IMR-90 (cell line): ENCODE results near the gene RAB3C. TPM values are rescaled to one million over a fixed set of nuclear protein-coding genes. Genes with fewer than 3 reads are reported as not detected.

Experiments used
- ATAC-seq: fragments of 200-7000 bp; cut with Tn5 transposase; 2 replicates; pipeline ENCODE4 v1.9.1; 2020; ENCODE audit warnings: low read depth, mild to moderate bottlenecking, moderate library complexity
- BruUV-seq: library from RNA; stranded (reverse); fragments of 400-500 nt; replicated peaks from 2 replicates; lab custom pipeline; 2021; lab: Mats Ljungman, UMichigan
- CTCF ChIA-PET: fragments of 300-600 bp; formaldehyde crosslinking; extraction: SDS; loops from one replicate; lab custom pipeline; 2021; ENCODE audit warnings: antibody characterized with exemption; lab: Yijun Ruan, JAX
- POLR2A ChIA-PET: fragments of 300-600 bp; sonication (Branson Sonifier 250); formaldehyde crosslinking; loops from one replicate; lab custom pipeline; 2022; ENCODE audit warnings: antibody characterized with exemption; ENCODE audit not compliant: unreplicated experiment; lab: Charles Lee
- DNase-seq: peaks from one replicate; pipeline ENCODE4 v3.0.0; 2013
- H2AFZ ChIP-seq: replicated peaks from 2 replicates; pipeline ENCODE3; 2013; ENCODE audit warnings: low read length, mild to moderate bottlenecking; ENCODE audit not compliant: poor library complexity
- H2AK5ac ChIP-seq: 2 replicates; pipeline ENCODE4 v1.6.1; 2013; ENCODE audit warnings: low read depth, low read length, inconsistent platforms
- H2AK9ac ChIP-seq: replicated peaks from 2 replicates; pipeline ENCODE3; 2013; ENCODE audit warnings: mild to moderate bottlenecking, low read depth, low read length, moderate library complexity; ENCODE audit not compliant: poor library complexity
- H2BK120ac ChIP-seq: 2 replicates; pipeline ENCODE4 v1.6.1; 2013; ENCODE audit warnings: low read depth, low read length, inconsistent platforms
- H2BK15ac ChIP-seq: 3 replicates; pipeline ENCODE4 v1.6.1; 2013; ENCODE audit warnings: low read depth, low read length, inconsistent platforms
- H2BK20ac ChIP-seq: 2 replicates; pipeline ENCODE4 v1.6.1; 2013; ENCODE audit warnings: low read depth, mild to moderate bottlenecking, inconsistent platforms, low read length, moderate library complexity
- H2BK5ac ChIP-seq: 2 replicates; pipeline ENCODE4 v1.6.1; 2013; ENCODE audit warnings: mild to moderate bottlenecking, low read depth, low read length, inconsistent platforms; ENCODE audit not compliant: poor library complexity, severe bottlenecking
- H3K14ac ChIP-seq: replicated peaks from 2 replicates; pipeline ENCODE4 v1.6.1; 2013; ENCODE audit warnings: low read depth, low read length, inconsistent platforms
- H3K18ac ChIP-seq: 2 replicates; pipeline ENCODE4 v1.6.1; 2013; ENCODE audit warnings: low read depth, low read length, control low read depth
- H3K23ac ChIP-seq: 2 replicates; pipeline ENCODE4 v1.6.1; 2013; ENCODE audit warnings: low read depth, low read length, inconsistent platforms
- H3K27ac ChIP-seq: 2 replicates; pipeline ENCODE4 v1.5.1; 2013; ENCODE audit warnings: mild to moderate bottlenecking, control low read depth, low read length; ENCODE audit not compliant: insufficient read depth
- H3K27me3 ChIP-seq: 2 replicates; pipeline ENCODE4 v1.6.1; 2013; ENCODE audit warnings: low read length; ENCODE audit not compliant: control insufficient read depth, insufficient read depth
- H3K36me3 ChIP-seq: 2 replicates; pipeline ENCODE4 v1.6.1; 2013; ENCODE audit warnings: low read length, mixed read lengths; ENCODE audit not compliant: control insufficient read depth, insufficient read depth
- H3K4ac ChIP-seq: 2 replicates; pipeline ENCODE4 v1.6.1; 2013; ENCODE audit warnings: low read depth, low read length, inconsistent platforms
- H3K4me1 ChIP-seq: 2 replicates; pipeline ENCODE4 v1.6.1; 2013; ENCODE audit warnings: low read length, mixed read lengths; ENCODE audit not compliant: control insufficient read depth, insufficient read depth
- H3K4me2 ChIP-seq: 2 replicates; pipeline ENCODE4 v1.6.1; 2013; ENCODE audit warnings: low read depth, mild to moderate bottlenecking, control low read depth, low read length, moderate library complexity
- H3K4me3 ChIP-seq: 2 replicates; pipeline ENCODE4 v1.5.1; 2013; ENCODE audit warnings: low read depth, mild to moderate bottlenecking, control low read depth, low read length, moderate library complexity; ENCODE audit not compliant: insufficient read depth
- H3K56ac ChIP-seq: 2 replicates; pipeline ENCODE4 v1.6.1; 2013; ENCODE audit warnings: low read length, inconsistent platforms; ENCODE audit not compliant: insufficient read depth; ENCODE audit errors: extremely low read depth
- H3K79me1 ChIP-seq, 2 experiments: 2 replicates each; pipeline ENCODE4 v1.6.1; 2013; ENCODE audit warnings: low read length in 2 of 2, inconsistent platforms in 1 of 2, low read depth in 1 of 2
- H3K9ac ChIP-seq: 2 replicates; pipeline ENCODE4 v1.6.1; 2013; ENCODE audit warnings: low read depth, low read length, control low read depth
- H3K9me1 ChIP-seq: 2 replicates; pipeline ENCODE4 v1.6.1; 2013; ENCODE audit warnings: low read length, inconsistent platforms; ENCODE audit not compliant: insufficient read depth
- H3K9me3 ChIP-seq: 2 replicates; pipeline ENCODE4 v1.6.1; 2013; ENCODE audit warnings: low read length; ENCODE audit not compliant: control insufficient read depth, insufficient read depth
- H4K20me1 ChIP-seq: 2 replicates; pipeline ENCODE4 v1.6.1; 2013; ENCODE audit warnings: low read length, inconsistent platforms; ENCODE audit not compliant: insufficient read depth
- H4K5ac ChIP-seq: 2 replicates; pipeline ENCODE4 v1.6.1; 2013; ENCODE audit warnings: mild to moderate bottlenecking, low read depth, low read length, control low read depth
- H4K8ac ChIP-seq, 2 experiments: 2 replicates each; pipeline ENCODE4 v1.6.1; 2013; ENCODE audit warnings: low read depth in 2 of 2, low read length in 2 of 2, control low read depth in 1 of 2, inconsistent platforms in 1 of 2
- H4K91ac ChIP-seq: 2 replicates; pipeline ENCODE4 v1.6.1; 2013; ENCODE audit warnings: low read depth, low read length, inconsistent platforms; ENCODE audit not compliant: insufficient read depth
- BHLHE40 ChIP-seq: fragments of 150-350 bp; IDR thresholded peaks from 2 replicates; pipeline ENCODE4 v1.6.1; 2016; ENCODE audit warnings: mild to moderate bottlenecking, low read depth, low read length
- CEBPB ChIP-seq: IDR thresholded peaks from 2 replicates; pipeline ENCODE4 v1.6.1; 2012; ENCODE audit warnings: low read depth, low read length, improper control_type of control experiment
- CTCF ChIP-seq: conservative IDR thresholded peaks from 2 replicates; pipeline ENCODE4 v1.5.1; 2012; ENCODE audit warnings: mild to moderate bottlenecking, low read depth, low read length, improper control_type of control experiment
- ELK1 ChIP-seq: fragments of 150-350 bp; IDR thresholded peaks from 2 replicates; pipeline ENCODE4 v1.6.1; 2016; ENCODE audit warnings: low read depth, mild to moderate bottlenecking, low read length, moderate library complexity, borderline replicate concordance
- FOS ChIP-seq: fragments of 150-350 bp; IDR thresholded peaks from 2 replicates; pipeline ENCODE4 v1.6.1; 2016; ENCODE audit warnings: low read depth, low read length
- MAFK ChIP-seq: IDR thresholded peaks from 2 replicates; pipeline ENCODE4 v1.6.1; 2012; ENCODE audit warnings: low read depth, low read length, improper control_type of control experiment
- MXI1 ChIP-seq: IDR thresholded peaks from 2 replicates; pipeline ENCODE4 v1.6.1; 2012; ENCODE audit warnings: low read depth, mild to moderate bottlenecking, low read length, moderate library complexity, borderline replicate concordance
- NFE2L2 ChIP-seq: fragments of 150-350 bp; IDR thresholded peaks from 2 replicates; pipeline ENCODE4 v1.6.1; 2016; ENCODE audit warnings: low read depth, mild to moderate bottlenecking, low read length
- POLR2A ChIP-seq: IDR thresholded peaks from 2 replicates; pipeline ENCODE4 v1.6.1; 2012; ENCODE audit warnings: mild to moderate bottlenecking, low read depth, low read length
- RAD21 ChIP-seq: IDR thresholded peaks from 2 replicates; pipeline ENCODE4 v1.6.1; 2012; ENCODE audit warnings: low read length, improper control_type of control experiment
- RFX5 ChIP-seq: IDR thresholded peaks from 2 replicates; pipeline ENCODE4 v1.8.0; 2012; ENCODE audit warnings: low read depth, mild to moderate bottlenecking, low read length, moderate library complexity
- SMC3 ChIP-seq: fragments of 150-350 bp; IDR thresholded peaks from 2 replicates; pipeline ENCODE4 v1.6.1; 2016; ENCODE audit warnings: low read depth, mild to moderate bottlenecking, antibody characterized with exemption, low read length, moderate library complexity
- USF2 ChIP-seq: fragments of 150-350 bp; IDR thresholded peaks from 2 replicates; pipeline ENCODE4 v1.6.1; 2017; ENCODE audit warnings: mild to moderate bottlenecking, antibody characterized with exemption, low read length, low read depth
- WGBS, 2 experiments: methylation state at CpG; one replicate each; pipeline versions ENCODE4 v1.1.5 to v1.1.7; 2013; ENCODE audit warnings: missing lambda C conversion rate in 2 of 2; ENCODE audit not compliant: insufficient read length in 1 of 2; ENCODE audit errors: extremely low coverage in 2 of 2; 5-methylcytosine and 5-hydroxymethylcytosine counted together
- dilution Hi-C: fragments of 300-500 bp; cut with HindIII; formaldehyde crosslinking; loops from one replicate; pipeline ENCODE4 v1.14.3; 2018; ENCODE audit warnings: low sequenced_read_pairs; ENCODE audit not compliant: unreplicated experiment
- in situ Hi-C: fragments of 300-500 bp; cut with MboI; formaldehyde crosslinking; loops from 3 replicates; pipeline ENCODE4 v1.14.3; 2019; ENCODE audit warnings: low sequenced_read_pairs, inconsistent platforms, mixed read lengths
- intact Hi-C: fragments of 100-400 bp; cut with micrococcal nuclease; formaldehyde crosslinking; loops from 2 replicates; pipeline ENCODE4 v1.10.0; 2022
- polyA plus RNA-seq, 3 experiments: library from polyadenylated mRNA; depleted of rRNA; stranded (reverse); fragments of >200 nt; gene quantifications; 2 replicates each; pipeline ENCODE4 v1.2.3, GENCODE V29; 2012; ENCODE audit warnings: low replicate concordance in 1 of 3
- total RNA-seq: library from RNA; depleted of rRNA; stranded (reverse); fragments of >200 nt; gene quantifications from 2 replicates; pipeline ENCODE4 v1.2.3, GENCODE V29; 2012

The RAB3C gene
- total and polyA plus RNA-seq, 2 of the 4 experiments (the other 2 are of a cell fraction) = not detected

DNA sequence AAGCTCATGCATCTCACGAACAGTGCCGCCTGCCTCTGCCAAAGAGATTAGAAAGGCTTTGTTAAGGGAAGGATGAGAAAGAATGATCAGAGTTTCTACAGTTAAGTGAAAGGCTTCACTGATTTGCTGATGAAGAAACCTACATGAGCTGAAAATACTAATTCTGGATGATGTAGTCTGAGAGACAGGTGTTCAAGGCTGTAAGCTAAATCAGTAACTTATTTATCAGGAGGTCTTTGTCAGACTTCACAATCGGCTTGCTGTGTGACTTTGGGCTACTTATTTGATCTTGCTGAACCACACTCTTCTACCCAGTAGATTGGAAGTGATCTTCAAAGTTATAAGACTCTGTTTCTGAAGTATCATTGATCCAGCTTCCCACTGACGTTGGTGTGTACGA lies 264.2 kb downstream of the RAB3C start:
- Histone ChIP-seq H3K9ac (no peak overlapping the region), H3K18ac (no peak overlapping the region), H3K4me3 (no peak overlapping the region), H2BK20ac (no peak overlapping the region), H4K91ac (no peak overlapping the region), H2BK5ac (no peak overlapping the region), H3K79me1 (no peaks in the 10 kb centered on the region), H3K56ac (no peak overlapping the region), H2BK120ac (no peak overlapping the region), H2BK15ac (no peak overlapping the region), H3K9me1 (no peaks in the 10 kb centered on the region), H3K4ac (no peak overlapping the region), H3K23ac (no peak overlapping the region), H3K36me3 (no peaks in the 10 kb centered on the region), H3K27ac (no peak overlapping the region), H3K9me3 (no peaks in the 10 kb centered on the region), H4K20me1 (no peaks in the 10 kb centered on the region), H3K27me3 (peaks cover 4% of the 10 kb centered on the region), H2AK5ac (no peak overlapping the region), H2AFZ (no peak overlapping the region), H2AK9ac (no peak overlapping the region), H3K14ac (no peak overlapping the region), H4K8ac (no peak overlapping the region), H3K4me1 (no peaks in the 10 kb centered on the region), H3K4me2 (no peak overlapping the region), H4K5ac (no peak overlapping the region)
- ATAC-seq (no peak), DNase-seq (no peak)
- TF ChIP-seq CTCF (no peak), ELK1 (no peak), CEBPB (no peak), MXI1 (no peak), RFX5 (no peak), SMC3 (no peak), NFE2L2 (no peak), BHLHE40 (no peak), RAD21 (no peak), USF2 (no peak), FOS (no peak), POLR2A (no peak), MAFK (no peak)
- intact Hi-C loops = no loop called here
- 90% methylated on average over 2 of the region's 5 CpGs; no CpG with 5 or more reads in 1 of the 2 experiments for WGBS, 2 experiments
- ChIA-PET CTCF (no interaction called here), POLR2A (no interaction called here)
- in situ Hi-C loops = loop anchor here (10.0 kb wide), 1 partner anchor 342 kb away; no protein-coding TSS in a partner anchor
- dilution Hi-C loops = no loop called here
- no TSS peak for BruUV-seq
